SK-N-SH (cell line): Measurements from ENCODE around the gene ASTN2. TPM values are rescaled to one million over a fixed set of nuclear protein-coding genes. Genes with fewer than 3 reads are reported as not detected.

ENCODE experiments used
- CTCF ChIA-PET: fragments of 300-600, 350-600 bp; formaldehyde crosslinking; extraction: SDS; loops from one replicate; lab custom pipeline; 2021; lab: Yijun Ruan, JAX
- POLR2A ChIA-PET: fragments of 350-600 bp; sonication (Branson Sonifier 250); formaldehyde crosslinking; extraction: SDS; loops from one replicate; lab custom pipeline; 2020; ENCODE audit warnings: antibody characterized with exemption, inconsistent platforms; lab: Yijun Ruan, JAX
- DNase-seq: peaks from one replicate; pipeline ENCODE4 v3.0.0; 2012
- H2AFZ ChIP-seq: fragments of 200-600 bp; sonication (generic); 2 replicates; pipeline ENCODE4 v1.8.1; 2016; ENCODE audit warnings: antibody characterized with exemption, mild to moderate bottlenecking, low read depth
- H3F3A ChIP-seq: fragments of 200-600 bp; sonication (generic); replicated peaks from 2 replicates; pipeline ENCODE3; 2016; ENCODE audit warnings: antibody characterized with exemption, mild to moderate bottlenecking; ENCODE audit not compliant: insufficient read depth
- H3K27ac ChIP-seq, 2 experiments: fragments of 200-500 bp in 1 of 2; fragments of 200-600 bp in 1 of 2; sonication (Bioruptor generic) in 1 of 2; sonication (generic), shearing (Covaris generic) in 1 of 2; 2 replicates each; pipeline versions ENCODE4 v1.5.1 to v1.6.1; 2014 to 2016; ENCODE audit warnings: low read depth in 2 of 2, inconsistent platforms in 1 of 2, low read length in 1 of 2, mild to moderate bottlenecking in 1 of 2, mixed read lengths in 1 of 2
- H3K27me3 ChIP-seq: fragments of 200-600 bp; sonication (generic), shearing (Covaris generic); 2 replicates; pipeline ENCODE4 v1.6.1; 2016; ENCODE audit warnings: mixed run types; ENCODE audit not compliant: insufficient read depth
- H3K36me3 ChIP-seq, 2 experiments: fragments of 200-500 bp in 1 of 2; fragments of 200-600 bp in 1 of 2; sonication (Bioruptor generic) in 1 of 2; sonication (generic) in 1 of 2; replicated peaks in 1 of 2; 2 replicates each; pipeline versions ENCODE3 to v1.5.1; 2014 to 2016; ENCODE audit warnings: low read length in 1 of 2, mild to moderate bottlenecking in 1 of 2; ENCODE audit not compliant: insufficient read depth in 2 of 2, control insufficient read depth in 1 of 2
- H3K4me1 ChIP-seq, 2 experiments: fragments of 200-500 bp in 1 of 2; fragments of 200-600 bp in 1 of 2; sonication (Bioruptor generic) in 1 of 2; sonication (generic), shearing (Covaris generic) in 1 of 2; 2 replicates each; pipeline versions ENCODE4 v1.5.1 to v1.6.1; 2014 to 2016; ENCODE audit warnings: low read depth in 1 of 2, low read length in 1 of 2, mixed run types in 1 of 2; ENCODE audit not compliant: insufficient read depth in 2 of 2, control insufficient read depth in 1 of 2
- H3K4me2 ChIP-seq: fragments of 200-600 bp; sonication (generic), shearing (Covaris generic); 2 replicates; pipeline ENCODE4 v1.6.1; 2017; ENCODE audit warnings: mixed run types
- H3K4me3 ChIP-seq, 2 experiments: fragments of 200-500 bp in 1 of 2; fragments of 200-600 bp in 1 of 2; sonication (Bioruptor generic) in 1 of 2; sonication (generic), shearing (Covaris generic) in 1 of 2; 2 replicates each; pipeline versions ENCODE4 v1.5.1 to v1.8.1; 2014 to 2016; ENCODE audit warnings: low read depth in 2 of 2, inconsistent platforms in 1 of 2, low read length in 1 of 2, mild to moderate bottlenecking in 1 of 2, mixed read lengths in 1 of 2, moderate library complexity in 1 of 2
- H3K79me2 ChIP-seq: fragments of 200-600 bp; sonication (generic); 2 replicates; pipeline ENCODE4 v1.8.1; 2017; ENCODE audit warnings: mild to moderate bottlenecking; ENCODE audit not compliant: insufficient read depth
- H3K9ac ChIP-seq: fragments of 200-600 bp; sonication (generic); 2 replicates; pipeline ENCODE4 v1.6.1; 2017; ENCODE audit warnings: mixed run types
- H3K9me2 ChIP-seq: fragments of 200-600 bp; sonication (generic); 2 replicates; pipeline ENCODE4 v1.6.1; 2017; ENCODE audit warnings: mixed run types
- H3K9me3 ChIP-seq: fragments of 200-600 bp; sonication (generic); 2 replicates; pipeline ENCODE4 v1.6.1; 2017; ENCODE audit warnings: mixed run types, mild to moderate bottlenecking, moderate library complexity
- H4K20me1 ChIP-seq: fragments of 200-600 bp; sonication (generic); 2 replicates; pipeline ENCODE4 v1.6.1; 2017; ENCODE audit warnings: mild to moderate bottlenecking, mixed run types; ENCODE audit not compliant: insufficient read depth
- CHD2 ChIP-seq: fragments of 150-350 bp; IDR thresholded peaks from 2 replicates; pipeline ENCODE4 v1.6.1; 2018; ENCODE audit warnings: low read length; ENCODE audit not compliant: partially characterized antibody
- ELF1 ChIP-seq: IDR thresholded peaks from 2 replicates; pipeline ENCODE4 v1.4.0; 2012
- EZH2phosphoT487 ChIP-seq: fragments of 200-600 bp; sonication (generic); IDR thresholded peaks from 2 replicates; pipeline ENCODE4 v1.6.1; 2017; ENCODE audit warnings: low read depth, mixed run types, mild to moderate bottlenecking, antibody characterized with exemption, moderate library complexity, borderline replicate concordance
- FOXM1 ChIP-seq: IDR thresholded peaks from 2 replicates; pipeline ENCODE4 v1.4.0; 2012; ENCODE audit warnings: low read depth, mild to moderate bottlenecking
- GABPA ChIP-seq: IDR thresholded peaks from 2 replicates; pipeline ENCODE4 v1.4.0; 2012; ENCODE audit warnings: low read depth, mild to moderate bottlenecking
- GATA2 ChIP-seq: sonication (generic); formaldehyde crosslinking; IDR thresholded peaks from 2 replicates; pipeline ENCODE4 v1.5.0; 2020; ENCODE audit warnings: mild to moderate bottlenecking, missing genetic modification reagents
- JUND ChIP-seq: IDR thresholded peaks from 2 replicates; pipeline ENCODE4 v1.4.0; 2012
- MEF2A ChIP-seq: IDR thresholded peaks from 2 replicates; pipeline ENCODE4 v1.4.0; 2012; ENCODE audit warnings: low read depth, borderline replicate concordance
- MXI1 ChIP-seq: IDR thresholded peaks from 2 replicates; pipeline ENCODE4 v1.6.1; 2012; ENCODE audit warnings: mild to moderate bottlenecking, low read depth, low read length, improper control_type of control experiment
- RCOR1 ChIP-seq: fragments of 150-350 bp; IDR thresholded peaks from 2 replicates; pipeline ENCODE4 v1.6.1; 2017; ENCODE audit warnings: antibody characterized with exemption, low read length
- RFX5 ChIP-seq: IDR thresholded peaks from 2 replicates; pipeline ENCODE4 v1.6.1; 2012; ENCODE audit warnings: mild to moderate bottlenecking, improper control_type of control experiment, low read length
- SMC3 ChIP-seq: IDR thresholded peaks from 2 replicates; pipeline ENCODE4 v1.6.1; 2012; ENCODE audit warnings: low read depth, low read length, improper control_type of control experiment
- TAF1 ChIP-seq: IDR thresholded peaks from 2 replicates; pipeline ENCODE4 v1.6.1; 2012; ENCODE audit warnings: low read depth, mild to moderate bottlenecking, low read length, moderate library complexity, borderline replicate concordance
- TCF12 ChIP-seq: IDR thresholded peaks from 2 replicates; pipeline ENCODE4 v1.4.0; 2012
- YY1 ChIP-seq: IDR thresholded peaks from 2 replicates; pipeline ENCODE4 v1.4.0; 2012; ENCODE audit warnings: low read depth, mild to moderate bottlenecking
- WGBS: methylation state at CpG from one replicate; pipeline ENCODE4 v1.1.6; 2017; ENCODE audit warnings: low lambda C conversion rate; 5-methylcytosine and 5-hydroxymethylcytosine counted together
- polyA plus RNA-seq, 3 experiments: library from polyadenylated mRNA; depleted of rRNA; stranded (reverse); fragments of >200 nt; gene quantifications; 2 replicates each; pipeline ENCODE4 v1.2.3, GENCODE V29; 2012
- TF ChIP-seq, protein P1 (sequence below): IDR thresholded peaks from 2 replicates; pipeline ENCODE4; 2012
- TF ChIP-seq, protein P2 (sequence below): IDR thresholded peaks from 2 replicates; pipeline ENCODE4 v1.4.0; 2012; ENCODE audit warnings: low read depth
- TF ChIP-seq, protein P3 (sequence below): fragments of 150-350 bp; IDR thresholded peaks from 2 replicates; pipeline ENCODE4 v1.6.1; 2016; ENCODE audit warnings: mild to moderate bottlenecking, low read depth, low read length
- TF ChIP-seq, protein P4 (sequence below): IDR thresholded peaks from 2 replicates; pipeline ENCODE4 v1.6.1; 2012; ENCODE audit warnings: mild to moderate bottlenecking, low read depth, low read length, moderate library complexity
- TF ChIP-seq, protein P5 (sequence below): fragments of 200-600 bp; sonication (generic); IDR thresholded peaks from 2 replicates; pipeline ENCODE4 v1.6.1; 2017; ENCODE audit warnings: antibody characterized with exemption, mild to moderate bottlenecking, moderate library complexity

The ASTN2 gene
- polyA plus RNA-seq, 1 of the 3 experiments (the other 2 are of a cell fraction), result 6.6 TPM

DNA sequence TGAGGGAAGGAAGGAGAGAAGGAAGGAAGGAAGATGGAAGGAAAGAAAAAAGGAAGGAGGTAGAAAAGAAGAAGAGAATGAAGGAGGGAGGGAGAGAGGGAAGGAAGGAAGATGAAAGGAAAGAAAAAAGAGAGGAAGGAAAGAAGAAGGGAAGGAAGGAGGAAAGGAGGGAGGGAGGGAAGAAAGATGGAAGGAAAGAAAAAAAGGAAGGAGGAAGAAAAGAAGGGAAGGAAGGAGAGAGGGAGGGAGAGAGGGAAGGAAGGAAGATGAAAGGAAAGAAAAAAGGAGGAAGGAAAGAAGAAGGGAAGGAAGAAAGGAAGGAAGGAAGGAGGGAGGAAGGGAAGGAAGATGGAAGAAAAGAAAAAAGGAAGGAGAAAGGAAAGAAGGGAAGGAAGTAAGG is 912.1 kb downstream of the ASTN2 start:
- H3F3A ChIP-seq, result no peaks in the 10 kb centered on the region
- H3K79me2 ChIP-seq, result no peaks in the 10 kb centered on the region
- ChIA-PET POLR2A (no interaction called here), CTCF (no interaction called here)
- no peak overlapping the region for H3K9ac ChIP-seq
- DNase-seq, result no peak
- H3K27ac ChIP-seq, result no peak overlapping the region
- H2AFZ ChIP-seq, result no peak overlapping the region
- TF ChIP-seq, protein P1, sequence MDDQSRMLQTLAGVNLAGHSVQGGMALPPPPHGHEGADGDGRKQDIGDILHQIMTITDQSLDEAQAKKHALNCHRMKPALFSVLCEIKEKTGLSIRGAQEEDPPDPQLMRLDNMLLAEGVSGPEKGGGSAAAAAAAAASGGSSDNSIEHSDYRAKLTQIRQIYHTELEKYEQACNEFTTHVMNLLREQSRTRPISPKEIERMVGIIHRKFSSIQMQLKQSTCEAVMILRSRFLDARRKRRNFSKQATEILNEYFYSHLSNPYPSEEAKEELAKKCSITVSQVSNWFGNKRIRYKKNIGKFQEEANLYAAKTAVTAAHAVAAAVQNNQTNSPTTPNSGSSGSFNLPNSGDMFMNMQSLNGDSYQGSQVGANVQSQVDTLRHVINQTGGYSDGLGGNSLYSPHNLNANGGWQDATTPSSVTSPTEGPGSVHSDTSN, result no peak
- TF ChIP-seq GABPA (no peak), GATA2 (CRISPR knock-in tag) (no peak), SMC3 (no peak), FOXM1 (no peak), RFX5 (no peak), CHD2 (no peak), JUND (no peak), RCOR1 (no peak), EZH2phosphoT487 (no peak), ELF1 (no peak), MXI1 (no peak), MEF2A (no peak), YY1 (no peak), TAF1 (no peak)
- TF ChIP-seq, protein P2, sequence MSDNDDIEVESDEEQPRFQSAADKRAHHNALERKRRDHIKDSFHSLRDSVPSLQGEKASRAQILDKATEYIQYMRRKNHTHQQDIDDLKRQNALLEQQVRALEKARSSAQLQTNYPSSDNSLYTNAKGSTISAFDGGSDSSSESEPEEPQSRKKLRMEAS, result no peak
- peaks cover 0 to 8% of the 10 kb centered on the region in 2 experiments; a peak in 1 of 4 replicates for H3K4me1 ChIP-seq
- H3K4me3 ChIP-seq, result no peak overlapping the region
- H3K27me3 ChIP-seq, result no peaks in the 10 kb centered on the region
- no peaks in the 10 kb centered on the region for H3K9me2 ChIP-seq
- no peak overlapping the region for H3K4me2 ChIP-seq
- no peaks in the 10 kb centered on the region for H4K20me1 ChIP-seq
- H3K36me3 ChIP-seq, result no peaks in the 10 kb centered on the region
- H3K9me3 ChIP-seq, result no peaks in the 10 kb centered on the region

DNA sequence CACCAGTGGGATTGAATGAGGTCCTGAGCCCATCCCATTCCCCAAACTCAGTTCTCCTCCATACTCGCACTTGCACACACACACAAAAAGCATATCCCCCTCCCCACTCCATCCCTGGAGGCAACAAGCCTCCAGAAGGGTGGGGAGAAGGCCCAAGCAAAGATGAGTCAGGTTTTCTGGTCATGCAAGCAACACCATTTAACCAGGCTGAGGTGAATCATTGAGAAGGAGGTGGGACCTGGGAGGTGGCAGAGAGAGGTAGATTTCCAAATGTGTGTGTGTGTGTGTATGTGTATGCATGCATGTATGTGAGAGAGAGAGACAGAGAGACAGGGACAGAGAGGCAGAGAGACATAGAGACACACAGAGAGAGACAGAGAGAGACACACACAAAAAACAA is 913.0 kb downstream of the ASTN2 start:
- Histone ChIP-seq H3K4me1 (peaks cover 7 to 8% of the 10 kb centered on the region in 2 experiments; a peak in 2 of 4 replicates), H3K9ac (no peak overlapping the region), H3K79me2 (no peaks in the 10 kb centered on the region), H4K20me1 (no peaks in the 10 kb centered on the region), H3K4me3 (no peak overlapping the region), H3K9me3 (no peaks in the 10 kb centered on the region), H3F3A (no peaks in the 10 kb centered on the region), H3K4me2 (no peak overlapping the region), H2AFZ (no peak overlapping the region), H3K27ac (no peak overlapping the region), H3K27me3 (no peaks in the 10 kb centered on the region), H3K9me2 (no peaks in the 10 kb centered on the region), H3K36me3 (no peaks in the 10 kb centered on the region)
- POLR2A ChIA-PET, result no interaction called here
- CTCF ChIA-PET, result no interaction called here
- DNase-seq, result no peak
- TF ChIP-seq CHD2 (no peak), TCF12 (no peak), EZH2phosphoT487 (no peak)
- TF ChIP-seq, protein P3, sequence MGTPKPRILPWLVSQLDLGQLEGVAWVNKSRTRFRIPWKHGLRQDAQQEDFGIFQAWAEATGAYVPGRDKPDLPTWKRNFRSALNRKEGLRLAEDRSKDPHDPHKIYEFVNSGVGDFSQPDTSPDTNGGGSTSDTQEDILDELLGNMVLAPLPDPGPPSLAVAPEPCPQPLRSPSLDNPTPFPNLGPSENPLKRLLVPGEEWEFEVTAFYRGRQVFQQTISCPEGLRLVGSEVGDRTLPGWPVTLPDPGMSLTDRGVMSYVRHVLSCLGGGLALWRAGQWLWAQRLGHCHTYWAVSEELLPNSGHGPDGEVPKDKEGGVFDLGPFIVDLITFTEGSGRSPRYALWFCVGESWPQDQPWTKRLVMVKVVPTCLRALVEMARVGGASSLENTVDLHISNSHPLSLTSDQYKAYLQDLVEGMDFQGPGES, result no peak
- TF ChIP-seq, protein P4, sequence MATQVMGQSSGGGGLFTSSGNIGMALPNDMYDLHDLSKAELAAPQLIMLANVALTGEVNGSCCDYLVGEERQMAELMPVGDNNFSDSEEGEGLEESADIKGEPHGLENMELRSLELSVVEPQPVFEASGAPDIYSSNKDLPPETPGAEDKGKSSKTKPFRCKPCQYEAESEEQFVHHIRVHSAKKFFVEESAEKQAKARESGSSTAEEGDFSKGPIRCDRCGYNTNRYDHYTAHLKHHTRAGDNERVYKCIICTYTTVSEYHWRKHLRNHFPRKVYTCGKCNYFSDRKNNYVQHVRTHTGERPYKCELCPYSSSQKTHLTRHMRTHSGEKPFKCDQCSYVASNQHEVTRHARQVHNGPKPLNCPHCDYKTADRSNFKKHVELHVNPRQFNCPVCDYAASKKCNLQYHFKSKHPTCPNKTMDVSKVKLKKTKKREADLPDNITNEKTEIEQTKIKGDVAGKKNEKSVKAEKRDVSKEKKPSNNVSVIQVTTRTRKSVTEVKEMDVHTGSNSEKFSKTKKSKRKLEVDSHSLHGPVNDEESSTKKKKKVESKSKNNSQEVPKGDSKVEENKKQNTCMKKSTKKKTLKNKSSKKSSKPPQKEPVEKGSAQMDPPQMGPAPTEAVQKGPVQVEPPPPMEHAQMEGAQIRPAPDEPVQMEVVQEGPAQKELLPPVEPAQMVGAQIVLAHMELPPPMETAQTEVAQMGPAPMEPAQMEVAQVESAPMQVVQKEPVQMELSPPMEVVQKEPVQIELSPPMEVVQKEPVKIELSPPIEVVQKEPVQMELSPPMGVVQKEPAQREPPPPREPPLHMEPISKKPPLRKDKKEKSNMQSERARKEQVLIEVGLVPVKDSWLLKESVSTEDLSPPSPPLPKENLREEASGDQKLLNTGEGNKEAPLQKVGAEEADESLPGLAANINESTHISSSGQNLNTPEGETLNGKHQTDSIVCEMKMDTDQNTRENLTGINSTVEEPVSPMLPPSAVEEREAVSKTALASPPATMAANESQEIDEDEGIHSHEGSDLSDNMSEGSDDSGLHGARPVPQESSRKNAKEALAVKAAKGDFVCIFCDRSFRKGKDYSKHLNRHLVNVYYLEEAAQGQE, result no peak
- TF ChIP-seq, protein P5, sequence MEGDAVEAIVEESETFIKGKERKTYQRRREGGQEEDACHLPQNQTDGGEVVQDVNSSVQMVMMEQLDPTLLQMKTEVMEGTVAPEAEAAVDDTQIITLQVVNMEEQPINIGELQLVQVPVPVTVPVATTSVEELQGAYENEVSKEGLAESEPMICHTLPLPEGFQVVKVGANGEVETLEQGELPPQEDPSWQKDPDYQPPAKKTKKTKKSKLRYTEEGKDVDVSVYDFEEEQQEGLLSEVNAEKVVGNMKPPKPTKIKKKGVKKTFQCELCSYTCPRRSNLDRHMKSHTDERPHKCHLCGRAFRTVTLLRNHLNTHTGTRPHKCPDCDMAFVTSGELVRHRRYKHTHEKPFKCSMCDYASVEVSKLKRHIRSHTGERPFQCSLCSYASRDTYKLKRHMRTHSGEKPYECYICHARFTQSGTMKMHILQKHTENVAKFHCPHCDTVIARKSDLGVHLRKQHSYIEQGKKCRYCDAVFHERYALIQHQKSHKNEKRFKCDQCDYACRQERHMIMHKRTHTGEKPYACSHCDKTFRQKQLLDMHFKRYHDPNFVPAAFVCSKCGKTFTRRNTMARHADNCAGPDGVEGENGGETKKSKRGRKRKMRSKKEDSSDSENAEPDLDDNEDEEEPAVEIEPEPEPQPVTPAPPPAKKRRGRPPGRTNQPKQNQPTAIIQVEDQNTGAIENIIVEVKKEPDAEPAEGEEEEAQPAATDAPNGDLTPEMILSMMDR, result no peak
- 62% methylated on average over 1 of the region's 1 CpG for WGBS
